GM21526 (cell line): ENCODE measurements around the gene CDK11B.
"Not testable (repeated sequence)": the region's sequence is repeated elsewhere in the genome, so short reads cannot be mapped to it uniquely, and the experiment has no call there.

Source experiments
- ATAC-seq: cut with Tn5 transposase; IDR thresholded peaks from one replicate; pipeline ENCODE4 v1.9.1; 2021; ENCODE audit warnings: moderate library complexity; ENCODE audit not compliant: unreplicated experiment, low FRiP score

The CDK11B gene

GRCh38 chr1:1683104-1683905, 24.5 kb upstream of the CDK11B start:
- ATAC-seq = no peak

- ATAC-seq = no peak
Observed at GRCh38 chr1:1680912-1681273, 22.1 kb upstream of the CDK11B start.

- no peak for ATAC-seq
Observed at GRCh38 chr1:1680031-1680911, 21.5 kb upstream of the CDK11B start.

GRCh38 chr1:1678581-1679380, 20.0 kb upstream of the CDK11B start:
- ATAC-seq = no peak

GRCh38 chr1:1677718-1678580, 19.1 kb upstream of the CDK11B start:
- peak; percentile 57 for ATAC-seq

GRCh38 chr1:1676087-1676486, 17.3 kb upstream of the CDK11B start:
- not testable (repeated sequence) for ATAC-seq

GRCh38 chr1:1675218-1675617, 16.4 kb upstream of the CDK11B start:
- ATAC-seq = not testable (repeated sequence)

GRCh38 chr1:1674806-1675205, 16.0 kb upstream of the CDK11B start:
- ATAC-seq = not testable (repeated sequence)

- ATAC-seq = no peak
Observed at GRCh38 chr1:1672181-1672965, 13.6 kb upstream of the CDK11B start.

GRCh38 chr1:1671365-1672119, 12.7 kb upstream of the CDK11B start:
- ATAC-seq = no peak

- ATAC-seq = no peak
Observed at GRCh38 chr1:1670866-1671265, 12.1 kb upstream of the CDK11B start.

- ATAC-seq = no peak
Observed at GRCh38 chr1:1669468-1670440, 10.9 kb upstream of the CDK11B start.

GRCh38 chr1:1666526-1666925, 7.7 kb upstream of the CDK11B start:
- no peak for ATAC-seq

GRCh38 chr1:1665815-1666251, 7.0 kb upstream of the CDK11B start:
- no peak for ATAC-seq

- no peak for ATAC-seq
Observed at GRCh38 chr1:1664941-1665814, 6.4 kb upstream of the CDK11B start.

GRCh38 chr1:1664318-1664717, 5.5 kb upstream of the CDK11B start:
- ATAC-seq = not testable (repeated sequence)
